ENCODE results near the gene CCDC85B. TPM values are rescaled to one million over a fixed set of nuclear protein-coding genes. Genes with fewer than 3 reads are reported as not detected.

Gene CCDC85B
- total and polyA plus RNA-seq, 2 of the 13 experiments (the other 11 are each of a cell fraction or from before 2014, with no cell fraction given), result 8.2 to 19.5 TPM

- TF ChIP-seq KLF13 (CRISPR knock-in tag; IDR thresholded peaks at IDR 0.05) (peak; percentile 25; the same call in 1 of the 2 replicates), AKAP8 (CRISPR knock-in tag; IDR thresholded peaks at IDR 0.05) (peak; percentile 82; the same call in 1 of the 2 replicates), POLR2AphosphoS2 (IDR thresholded peaks at IDR 0.05; ENCODE audit: low read depth, low read length) (peak; percentile 75; the same call in 1 of the 2 replicates), ZSCAN9 (CRISPR knock-in tag; IDR thresholded peaks at IDR 0.05; ENCODE audit: borderline replicate concordance) (no peak), FOSL2 (CRISPR knock-in tag; IDR thresholded peaks at IDR 0.05) (no peak; the same call in 1 of the 2 replicates), PRDM15 (CRISPR knock-in tag; IDR thresholded peaks at IDR 0.05) (no peak), RCOR2 (CRISPR knock-in tag; IDR thresholded peaks at IDR 0.05) (no peak; the same call in 1 of the 2 replicates), ZNF607 (CRISPR knock-in tag; IDR thresholded peaks at IDR 0.05; ENCODE audit: borderline replicate concordance) (peak; percentile 54; the same call in 1 of the 2 replicates), ARNTL (CRISPR knock-in tag; IDR thresholded peaks at IDR 0.05) (0 out of 2 replicates have a peak, but pooled peaks have one; percentile 42), MYNN (CRISPR knock-in tag; IDR thresholded peaks at IDR 0.05; ENCODE audit: low read depth) (no peak), IKZF5 (CRISPR knock-in tag; IDR thresholded peaks at IDR 0.05) (peak; percentile 63; the same call in 1 of the 2 replicates), AFF4 (CRISPR knock-in tag; IDR thresholded peaks at IDR 0.05) (no peak), HES4 (CRISPR knock-in tag; IDR thresholded peaks at IDR 0.05; ENCODE audit: borderline replicate concordance) (no peak), SAP130 (CRISPR knock-in tag; IDR thresholded peaks at IDR 0.05; ENCODE audit: low read depth) (peak; percentile 69), SRSF9 (IDR thresholded peaks at IDR 0.05; ENCODE audit: borderline replicate concordance, insufficient read depth, low read depth, low read length, poor library complexity, severe bottlenecking) (no peak), YEATS4 (CRISPR knock-in tag; IDR thresholded peaks at IDR 0.05; ENCODE audit: borderline replicate concordance) (peak; percentile 70; the same call in 1 of the 2 replicates), LRRFIP1 (CRISPR knock-in tag; conservative IDR thresholded peaks at IDR 0.05) (no peak)
Observed at GRCh38 chr11:65891219-65892136, 1.0 kb downstream of the CCDC85B start (continued).

All from HepG2 (cell line).